Measurements from ENCODE around the gene ERMARD. TPM values are rescaled to one million over a fixed set of nuclear protein-coding genes. Genes with fewer than 3 reads are reported as not detected.
A peak's percentile ranks its signal among the peaks of the same experiment; 100 is the strongest.
"Not testable (repeated sequence)": the region's sequence is repeated elsewhere in the genome, so short reads cannot be mapped to it uniquely, and the experiment has no call there.

Gene ERMARD
- total RNA-seq, 2 donors from 2014 or later: 25.5 to 28.3 TPM

- Mint-ChIP-seq H3K27ac (no peak overlapping the region), H3K4me1 (no peaks in the 10 kb centered on the region), H3K4me3 (no peak overlapping the region), H3K9me3 (no peaks in the 10 kb centered on the region), H3K36me3 (ENCODE audit: low read depth) (peaks cover 97% of the 10 kb centered on the region), H3K27me3 (no peaks in the 10 kb centered on the region)
- ATAC-seq (replicated peaks): no peak
Measured at GRCh38 chr6:169763881-169764280, 12.5 kb downstream of the ERMARD start.

- H3K4me3 Mint-ChIP-seq; H3K27ac Mint-ChIP-seq; ATAC-seq (replicated peaks); H3K9me3 Mint-ChIP-seq; H3K27me3 Mint-ChIP-seq; H3K4me1 Mint-ChIP-seq: not testable (repeated sequence)
- peaks cover 97% of the 10 kb centered on the region for H3K36me3 Mint-ChIP-seq (ENCODE audit: low read depth)
Measured at GRCh38 chr6:169765789-169766188, 14.4 kb downstream of the ERMARD start.

GRCh38 chr6:169766232-169766631 is 14.8 kb downstream of the ERMARD start:
- H3K4me3 Mint-ChIP-seq: no peak overlapping the region
- ATAC-seq (replicated peaks): no peak

GRCh38 chr6:169766921-169767736 is 15.7 kb downstream of the ERMARD start:
- Mint-ChIP-seq H3K27me3 (no peaks in the 10 kb centered on the region), H3K4me1 (no peaks in the 10 kb centered on the region), H3K4me3 (no peak overlapping the region), H3K27ac (no peak overlapping the region), H3K9me3 (no peaks in the 10 kb centered on the region), H3K36me3 (ENCODE audit: low read depth) (peaks cover 92% of the 10 kb centered on the region)
- ATAC-seq (replicated peaks): no peak

More at GRCh38 chr6:169766232-169766631, 14.8 kb downstream of the ERMARD start:
- Mint-ChIP-seq H3K27ac (no peak overlapping the region), H3K9me3 (no peaks in the 10 kb centered on the region), H3K27me3 (no peaks in the 10 kb centered on the region), H3K36me3 (ENCODE audit: low read depth) (peaks cover 93% of the 10 kb centered on the region), H3K4me1 (no peaks in the 10 kb centered on the region)

GRCh38 chr6:169774347-169774746 is 22.9 kb downstream of the ERMARD start:
- H3K27me3 Mint-ChIP-seq: no peaks in the 10 kb centered on the region
- H3K4me1 Mint-ChIP-seq: no peaks in the 10 kb centered on the region
- H3K4me3 Mint-ChIP-seq: no peak overlapping the region
- H3K36me3 Mint-ChIP-seq (ENCODE audit: low read depth): peaks cover 73% of the 10 kb centered on the region
- H3K9me3 Mint-ChIP-seq: no peaks in the 10 kb centered on the region
- ATAC-seq (replicated peaks): no peak
- H3K27ac Mint-ChIP-seq: no peak overlapping the region

- Mint-ChIP-seq H3K27ac (peak overlapping the region; percentile 12), H3K9me3 (no peaks in the 10 kb centered on the region)
Measured at GRCh38 chr6:169775321-169775720, 23.9 kb downstream of the ERMARD start.

GRCh38 chr6:169776379-169776778 is 25.0 kb downstream of the ERMARD start:
- Mint-ChIP-seq H3K36me3 (ENCODE audit: low read depth) (peaks cover 70% of the 10 kb centered on the region), H3K27ac (no peak overlapping the region), H3K9me3 (no peaks in the 10 kb centered on the region), H3K27me3 (no peaks in the 10 kb centered on the region), H3K4me1 (no peaks in the 10 kb centered on the region), H3K4me3 (no peak overlapping the region)
- no peak for ATAC-seq (replicated peaks)

More at GRCh38 chr6:169775321-169775720, 23.9 kb downstream of the ERMARD start:
- Mint-ChIP-seq H3K4me1 (no peaks in the 10 kb centered on the region), H3K4me3 (no peak overlapping the region), H3K36me3 (ENCODE audit: low read depth) (peaks cover 65% of the 10 kb centered on the region), H3K27me3 (no peaks in the 10 kb centered on the region)
- no peak for ATAC-seq (replicated peaks)

- no peaks in the 10 kb centered on the region for H3K4me1 Mint-ChIP-seq
- H3K36me3 Mint-ChIP-seq (ENCODE audit: low read depth): peaks cover 64% of the 10 kb centered on the region
- H3K27me3 Mint-ChIP-seq: no peaks in the 10 kb centered on the region
- no peak overlapping the region for H3K27ac Mint-ChIP-seq
- no peak for ATAC-seq (replicated peaks)
- H3K9me3 Mint-ChIP-seq: no peaks in the 10 kb centered on the region
- H3K4me3 Mint-ChIP-seq: no peak overlapping the region
Measured at GRCh38 chr6:169777896-169778295, 26.5 kb downstream of the ERMARD start.

GRCh38 chr6:169778646-169779045 is 27.2 kb downstream of the ERMARD start:
- no peaks in the 10 kb centered on the region for H3K27me3 Mint-ChIP-seq
- no peaks in the 10 kb centered on the region for H3K4me1 Mint-ChIP-seq
- no peak for ATAC-seq (replicated peaks)
- peaks cover 58% of the 10 kb centered on the region for H3K36me3 Mint-ChIP-seq (ENCODE audit: low read depth)
- H3K27ac Mint-ChIP-seq: no peak overlapping the region
- no peaks in the 10 kb centered on the region for H3K9me3 Mint-ChIP-seq
- no peak overlapping the region for H3K4me3 Mint-ChIP-seq

GRCh38 chr6:169779092-169779815 is 27.8 kb downstream of the ERMARD start:
- Mint-ChIP-seq H3K9me3 (no peaks in the 10 kb centered on the region), H3K4me3 (no peak overlapping the region), H3K27me3 (no peaks in the 10 kb centered on the region), H3K27ac (no peak overlapping the region), H3K4me1 (no peaks in the 10 kb centered on the region), H3K36me3 (ENCODE audit: low read depth) (peaks cover 57% of the 10 kb centered on the region)
- ATAC-seq (replicated peaks): no peak

- H3K27me3 Mint-ChIP-seq: no peaks in the 10 kb centered on the region
- no peaks in the 10 kb centered on the region for H3K4me1 Mint-ChIP-seq
- ATAC-seq (replicated peaks): no peak
- no peak overlapping the region for H3K4me3 Mint-ChIP-seq
- H3K9me3 Mint-ChIP-seq: no peaks in the 10 kb centered on the region
- H3K27ac Mint-ChIP-seq: no peak overlapping the region
- peaks cover 57% of the 10 kb centered on the region for H3K36me3 Mint-ChIP-seq (ENCODE audit: low read depth)
Measured at GRCh38 chr6:169779896-169780295, 28.5 kb downstream of the ERMARD start.

- Mint-ChIP-seq H3K27ac (no peak overlapping the region), H3K9me3 (no peaks in the 10 kb centered on the region), H3K4me1 (no peaks in the 10 kb centered on the region), H3K4me3 (no peak overlapping the region), H3K27me3 (no peaks in the 10 kb centered on the region), H3K36me3 (ENCODE audit: low read depth) (peaks cover 49% of the 10 kb centered on the region)
- no peak for ATAC-seq (replicated peaks)
Measured at GRCh38 chr6:169780571-169781091, 29.2 kb downstream of the ERMARD start.

GRCh38 chr6:169782966-169783365 is 31.5 kb downstream of the ERMARD start:
- Mint-ChIP-seq H3K9me3 (no peaks in the 10 kb centered on the region), H3K27ac (no peak overlapping the region), H3K27me3 (no peaks in the 10 kb centered on the region), H3K4me1 (no peaks in the 10 kb centered on the region), H3K36me3 (ENCODE audit: low read depth) (peaks cover 31% of the 10 kb centered on the region), H3K4me3 (no peak overlapping the region)
- ATAC-seq (replicated peaks): no peak

GRCh38 chr6:169783401-169783800 is 32.0 kb downstream of the ERMARD start:
- Mint-ChIP-seq H3K27me3 (no peaks in the 10 kb centered on the region), H3K4me3 (no peak overlapping the region)

More at GRCh38 chr6:169783401-169783800, 32.0 kb downstream of the ERMARD start:
- no peak for ATAC-seq (replicated peaks)
- H3K9me3 Mint-ChIP-seq: no peaks in the 10 kb centered on the region
- H3K27ac Mint-ChIP-seq: no peak overlapping the region
- no peaks in the 10 kb centered on the region for H3K4me1 Mint-ChIP-seq
- peaks cover 27% of the 10 kb centered on the region for H3K36me3 Mint-ChIP-seq (ENCODE audit: low read depth)

All from activated T-helper 17 cell treated with anti-CD3 and anti-CD28 coated beads, Interleukin-2, amount 50 U/mL, for 72 hours (primary cell).